ENCODE data around the gene GNB5. TPM values are rescaled to one million over a fixed set of nuclear protein-coding genes. Genes with fewer than 3 reads are reported as not detected.

GNB5 gene
- total and polyA plus RNA-seq, 2 of the 13 experiments (the other 11 are each of a cell fraction or from before 2014, with no cell fraction given): 13.7 to 14.4 TPM

GRCh38 chr15:52206446-52206845, 15.3 kb upstream of the GNB5 start:
- ATAC-seq (no peak), DNase-seq (ENCODE audit: low spot score) (no peak), FAIRE-seq (no peak)
- 91% methylated on average over 2 of the region's 2 CpGs for WGBS (ENCODE audit: low lambda C conversion rate)
- no TSS peak for BruUV-seq (replicated peaks)
- Histone ChIP-seq H3K36me3 (replicated peaks in 1 of 2; ENCODE audit: control insufficient read depth in 1 of 2, insufficient read depth in 2 of 2, low read length in 2 of 2) (peaks cover 16 to 59% of the 10 kb centered on the region in 2 experiments), H2AFZ (ENCODE audit: low read length) (no peak overlapping the region), H3K27me3 (ENCODE audit: control insufficient read depth in 1 of 2, insufficient read depth in 2 of 2, low read length in 2 of 2) (no peaks in the 10 kb centered on the region), H3K27ac (ENCODE audit: extremely low read length, insufficient read depth, low read length) (no peak overlapping the region), H3K4me1 (ENCODE audit: insufficient read depth, low read length) (no peaks in the 10 kb centered on the region), H3K9ac (ENCODE audit: insufficient read depth, low read depth, low read length) (no peak overlapping the region), H3K9me3 (ENCODE audit: low read length) (no peaks in the 10 kb centered on the region), H3K4me3 (replicated peaks in 1 of 3; ENCODE audit: insufficient read depth in 1 of 3, low read depth in 2 of 3, low read length in 3 of 3) (no peak overlapping the region), H3K79me2 (ENCODE audit: insufficient read depth, low read length) (no peaks in the 10 kb centered on the region), H4K20me1 (ENCODE audit: insufficient read depth, low read length) (no peaks in the 10 kb centered on the region), H3K4me2 (ENCODE audit: low read depth, low read length) (no peak overlapping the region)
- POLR2A ChIA-PET: no interaction called here
- CTCF ChIA-PET (ENCODE audit: low intra/inter-chr PET ratio, low total read pairs): no interaction called here
- TF ChIP-seq RXRB (CRISPR knock-in tag; IDR thresholded peaks at IDR 0.05; ENCODE audit: borderline replicate concordance) (peak; percentile 27; the same call in 1 of the 2 replicates), ZFP36L1 (CRISPR knock-in tag; IDR thresholded peaks at IDR 0.05) (no peak), PRPF4 (IDR thresholded peaks at IDR 0.05; ENCODE audit: low read depth, low read length, poor library complexity, severe bottlenecking) (no peak), ZBTB20 (CRISPR knock-in tag; IDR thresholded peaks at IDR 0.05; ENCODE audit: borderline replicate concordance, low read depth) (no peak)
- intact Hi-C loops (cut with micrococcal nuclease; ENCODE audit: unreplicated experiment): loop anchor here (5.0 kb wide), 1 partner anchor 224 kb away; no protein-coding TSS in a partner anchor
- in situ Hi-C loops (cut with HindIII; ENCODE audit: extremely low pct_ligation_motif_present, low pct_unique_long_range_greater_than_20kb): no loop called here

- no peaks in the 10 kb centered on the region for H3K4me1 ChIP-seq (ENCODE audit: insufficient read depth, low read length)
- H3K4me2 ChIP-seq (ENCODE audit: low read depth, low read length): no peak overlapping the region
- WGBS (ENCODE audit: low lambda C conversion rate): 99% methylated on average over 14 of the region's 20 CpGs
- H3K79me2 ChIP-seq (ENCODE audit: insufficient read depth, low read length): no peaks in the 10 kb centered on the region
- ChIA-PET POLR2A (no interaction called here), CTCF (ENCODE audit: low intra/inter-chr PET ratio, low total read pairs) (no interaction called here)
- TF ChIP-seq ZNF430 (CRISPR knock-in tag; IDR thresholded peaks at IDR 0.05) (no peak), MYPOP (CRISPR knock-in tag; IDR thresholded peaks at IDR 0.05) (no peak), BRF2 (CRISPR knock-in tag; IDR thresholded peaks at IDR 0.05) (no peak), NFRKB (IDR thresholded peaks at IDR 0.05) (no peak), AKAP8 (CRISPR knock-in tag; IDR thresholded peaks at IDR 0.05) (no peak), HOXA3 (CRISPR knock-in tag; IDR thresholded peaks at IDR 0.05) (no peak)
- TF ChIP-seq, protein P1, sequence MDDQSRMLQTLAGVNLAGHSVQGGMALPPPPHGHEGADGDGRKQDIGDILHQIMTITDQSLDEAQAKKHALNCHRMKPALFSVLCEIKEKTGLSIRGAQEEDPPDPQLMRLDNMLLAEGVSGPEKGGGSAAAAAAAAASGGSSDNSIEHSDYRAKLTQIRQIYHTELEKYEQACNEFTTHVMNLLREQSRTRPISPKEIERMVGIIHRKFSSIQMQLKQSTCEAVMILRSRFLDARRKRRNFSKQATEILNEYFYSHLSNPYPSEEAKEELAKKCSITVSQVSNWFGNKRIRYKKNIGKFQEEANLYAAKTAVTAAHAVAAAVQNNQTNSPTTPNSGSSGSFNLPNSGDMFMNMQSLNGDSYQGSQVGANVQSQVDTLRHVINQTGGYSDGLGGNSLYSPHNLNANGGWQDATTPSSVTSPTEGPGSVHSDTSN (CRISPR knock-in tag; IDR thresholded peaks at IDR 0.05; ENCODE audit: borderline replicate concordance): no peak
- no TSS peak for BruUV-seq (replicated peaks)
- H2AFZ ChIP-seq (ENCODE audit: low read length): no peak overlapping the region
- no peak overlapping the region for H3K27ac ChIP-seq (ENCODE audit: extremely low read length, insufficient read depth, low read length)
- in situ Hi-C loops (cut with HindIII; ENCODE audit: extremely low pct_ligation_motif_present, low pct_unique_long_range_greater_than_20kb): no loop called here
- peaks cover 14 to 47% of the 10 kb centered on the region in 2 experiments for H3K36me3 ChIP-seq (replicated peaks in 1 of 2; ENCODE audit: control insufficient read depth in 1 of 2, insufficient read depth in 2 of 2, low read length in 2 of 2)
- no peaks in the 10 kb centered on the region for H4K20me1 ChIP-seq (ENCODE audit: insufficient read depth, low read length)
- intact Hi-C loops (cut with micrococcal nuclease; ENCODE audit: unreplicated experiment): loop anchor here (5.0 kb wide), 1 partner anchor 222 kb away; no protein-coding TSS in a partner anchor
- no peak for ATAC-seq
- H3K4me3 ChIP-seq (replicated peaks in 1 of 3; ENCODE audit: insufficient read depth in 1 of 3, low read depth in 2 of 3, low read length in 3 of 3): no peak overlapping the region
- no peak for FAIRE-seq
- H3K27me3 ChIP-seq (ENCODE audit: control insufficient read depth in 1 of 2, insufficient read depth in 2 of 2, low read length in 2 of 2): no peaks in the 10 kb centered on the region
- DNase-seq (ENCODE audit: low spot score): no peak
- no peaks in the 10 kb centered on the region for H3K9me3 ChIP-seq (ENCODE audit: low read length)
- H3K9ac ChIP-seq (ENCODE audit: insufficient read depth, low read depth, low read length): no peak overlapping the region
Measured at GRCh38 chr15:52204657-52205056, 13.5 kb upstream of the GNB5 start.

Measured in HepG2 (cell line).